MM.1S (cell line): ENCODE measurements around the gene ALDH1L2.

Source experiments
- DNase-seq: peaks from one replicate; pipeline ENCODE4 v3.0.0-alpha.2; 2015
- H2AFZ ChIP-seq: fragments of 300-600 bp; sonication (generic); 2 replicates; pipeline ENCODE4 v1.6.0; 2016; ENCODE audit warnings: antibody characterized with exemption, low read length
- H3F3A ChIP-seq: fragments of 300-600 bp; sonication (generic); 2 replicates; pipeline ENCODE4 v1.6.1; 2016; ENCODE audit warnings: mild to moderate bottlenecking, antibody characterized with exemption, low read length, moderate library complexity, mixed read lengths; ENCODE audit not compliant: insufficient read depth
- H3K27ac ChIP-seq: fragments of 300-600 bp; sonication (generic); 2 replicates; pipeline ENCODE4 v1.5.1; 2016; ENCODE audit warnings: mild to moderate bottlenecking, low read length
- H3K27me3 ChIP-seq: fragments of 300-600 bp; sonication (generic); replicated peaks from 2 replicates; pipeline ENCODE4 v1.6.0; 2016; ENCODE audit warnings: low read length; ENCODE audit not compliant: insufficient read depth
- H3K36me3 ChIP-seq: fragments of 300-600 bp; sonication (generic); replicated peaks from 2 replicates; pipeline ENCODE4 v1.6.1; 2016; ENCODE audit warnings: mild to moderate bottlenecking, low read length, mixed read lengths; ENCODE audit not compliant: insufficient read depth
- H3K4me1 ChIP-seq: fragments of 300-600 bp; sonication (generic); 2 replicates; pipeline ENCODE4 v1.6.1; 2016; ENCODE audit warnings: low read length, mixed read lengths
- H3K4me2 ChIP-seq: fragments of 300-600 bp; sonication (generic); 2 replicates; pipeline ENCODE4 v1.6.0; 2016; ENCODE audit warnings: low read depth, low read length
- H3K4me3 ChIP-seq: fragments of 300-600 bp; sonication (generic); 2 replicates; pipeline ENCODE4 v1.5.1; 2016; ENCODE audit warnings: low read length, mixed read lengths
- H3K79me2 ChIP-seq: fragments of 300-600 bp; sonication (generic); 2 replicates; pipeline ENCODE4 v1.6.1; 2016; ENCODE audit warnings: mixed run types, low read length, mixed read lengths
- H3K9ac ChIP-seq: fragments of 300-600 bp; sonication (generic); 2 replicates; pipeline ENCODE4 v1.6.1; 2016; ENCODE audit warnings: low read length, mixed read lengths
- H3K9me2 ChIP-seq: fragments of 300-600 bp; sonication (generic); replicated peaks from 2 replicates; pipeline ENCODE4 v1.6.1; 2016; ENCODE audit warnings: mild to moderate bottlenecking, low read length, mixed read lengths; ENCODE audit not compliant: insufficient read depth
- H3K9me3 ChIP-seq: fragments of 300-600 bp; sonication (generic); replicated peaks from 2 replicates; pipeline ENCODE4 v1.6.1; 2016; ENCODE audit warnings: mild to moderate bottlenecking, low read length, mixed read lengths; ENCODE audit not compliant: insufficient read depth
- H4K20me1 ChIP-seq: fragments of 300-600 bp; sonication (generic); 2 replicates; pipeline ENCODE4 v1.6.1; 2016; ENCODE audit warnings: mild to moderate bottlenecking, low read length, moderate library complexity, mixed read lengths; ENCODE audit not compliant: insufficient read depth
- CTCF ChIP-seq: fragments of 300-600 bp; sonication (generic); IDR thresholded peaks from 2 replicates; pipeline ENCODE4 v1.5.1; 2016; ENCODE audit warnings: antibody characterized with exemption, low read length, mixed read lengths
- EZH2 ChIP-seq: fragments of 300-600 bp; sonication (generic); optimal IDR thresholded peaks from 2 replicates; pipeline ENCODE3; 2017; ENCODE audit warnings: low read depth, mild to moderate bottlenecking, antibody characterized with exemption, low read length, mixed read lengths
- EZH2phosphoT487 ChIP-seq: fragments of 300-600 bp; sonication (generic); IDR thresholded peaks from 2 replicates; pipeline ENCODE4 v1.6.1; 2018; ENCODE audit warnings: antibody characterized with exemption, low read length

The ALDH1L2 gene

GRCh38 chr12:105036937-105037649, 47.2 kb downstream of the ALDH1L2 start:
- no peak overlapping the region for H3K4me2 ChIP-seq
- no peaks in the 10 kb centered on the region for H3K9me3 ChIP-seq
- DNase-seq: no peak
- no peaks in the 10 kb centered on the region for H4K20me1 ChIP-seq
- H3K4me3 ChIP-seq: no peak overlapping the region
- H3F3A ChIP-seq: peaks cover 9% of the 10 kb centered on the region
- TF ChIP-seq CTCF (no peak), EZH2 (no peak), EZH2phosphoT487 (no peak)
- H3K36me3 ChIP-seq: 0 out of 2 replicates have a peak, but pooled peaks cover 5% of the 10 kb centered on the region
- no peak overlapping the region for H3K9ac ChIP-seq
- peaks cover 31% of the 10 kb centered on the region for H3K4me1 ChIP-seq
- 0 out of 2 replicates have a peak overlapping the region, but pooled peaks have one; percentile 22 for H2AFZ ChIP-seq
- H3K27ac ChIP-seq: no peak overlapping the region
- no peaks in the 10 kb centered on the region for H3K79me2 ChIP-seq
- no peaks in the 10 kb centered on the region for H3K27me3 ChIP-seq
- no peaks in the 10 kb centered on the region for H3K9me2 ChIP-seq

- Histone ChIP-seq H3K4me1 (peaks cover 58% of the 10 kb centered on the region), H3F3A (peaks cover 25% of the 10 kb centered on the region), H3K4me2 (peak overlapping the region; percentile 28; the same call in 1 of the 2 replicates), H3K27me3 (no peaks in the 10 kb centered on the region), H3K9ac (no peak overlapping the region), H3K4me3 (no peak overlapping the region), H3K27ac (peak overlapping the region; percentile 55), H3K9me2 (no peaks in the 10 kb centered on the region), H3K36me3 (0 out of 2 replicates have a peak, but pooled peaks cover 5% of the 10 kb centered on the region), H3K9me3 (no peaks in the 10 kb centered on the region), H3K79me2 (no peaks in the 10 kb centered on the region), H4K20me1 (no peaks in the 10 kb centered on the region), H2AFZ (no peak overlapping the region)
- TF ChIP-seq EZH2phosphoT487 (no peak), CTCF (no peak), EZH2 (no peak)
- DNase-seq: peak; percentile 46
Observed at GRCh38 chr12:105033851-105034250, 50.4 kb downstream of the ALDH1L2 start.

- H4K20me1 ChIP-seq: no peaks in the 10 kb centered on the region
- 0 out of 2 replicates have a peak, but pooled peaks cover 5% of the 10 kb centered on the region for H3K36me3 ChIP-seq
- no peak overlapping the region for H3K4me3 ChIP-seq
- H3K9ac ChIP-seq: no peak overlapping the region
- no peaks in the 10 kb centered on the region for H3K9me3 ChIP-seq
- peaks cover 58% of the 10 kb centered on the region for H3K4me1 ChIP-seq
- no peaks in the 10 kb centered on the region for H3K79me2 ChIP-seq
- peak overlapping the region; percentile 28; the same call in 1 of the 2 replicates for H3K4me2 ChIP-seq
- peak overlapping the region; percentile 93; the same call in 1 of the 2 replicates for H3K27ac ChIP-seq
- no peaks in the 10 kb centered on the region for H3K9me2 ChIP-seq
- no peak for DNase-seq
- TF ChIP-seq EZH2phosphoT487 (no peak), CTCF (no peak), EZH2 (no peak)
- peaks cover 25% of the 10 kb centered on the region for H3F3A ChIP-seq
- no peak overlapping the region for H2AFZ ChIP-seq
- H3K27me3 ChIP-seq: no peaks in the 10 kb centered on the region
Observed at GRCh38 chr12:105032703-105033357, 51.4 kb downstream of the ALDH1L2 start.
